ENCODE data around the gene NCL. TPM values are rescaled to one million over a fixed set of nuclear protein-coding genes. Genes with fewer than 3 reads are reported as not detected.

Gene NCL
- total and polyA plus RNA-seq, 2 of the 4 experiments (the other 2 are of a cell fraction): 267 to 289 TPM

DNA sequence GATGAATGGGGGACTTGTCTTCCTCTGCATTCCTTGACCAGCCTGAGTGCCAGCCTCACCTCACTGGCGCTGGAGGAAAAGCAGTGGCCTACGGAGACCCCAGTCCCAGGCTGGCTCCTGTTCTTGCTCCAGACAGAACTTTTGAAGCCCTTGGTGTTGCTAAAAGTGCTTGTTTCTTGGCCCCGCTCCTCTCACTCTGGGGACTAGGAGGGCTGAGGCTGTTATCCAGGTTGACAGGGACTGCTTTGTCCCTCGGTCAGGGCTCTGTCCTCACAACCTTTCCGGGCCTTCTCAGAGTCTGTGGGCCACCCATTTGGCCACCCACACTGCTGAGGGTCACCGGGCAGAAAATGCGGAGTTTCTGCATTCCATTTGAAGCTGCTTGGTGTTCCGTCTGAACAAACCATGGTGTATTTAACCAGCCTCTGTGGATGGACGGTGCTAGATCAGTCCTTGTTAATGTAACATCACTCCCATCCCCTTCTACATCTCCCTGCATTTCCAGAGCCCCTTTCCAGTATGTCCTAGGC, 43.2 kb downstream of the NCL start:
- Histone ChIP-seq H3K4me1 (ENCODE audit: control insufficient read depth, insufficient read depth, low read length) (no peaks in the 10 kb centered on the region), H2BK15ac (ENCODE audit: low read depth, low read length) (no peak overlapping the region), H3K4me3 (ENCODE audit: insufficient read depth, low read depth, low read length) (no peak overlapping the region), H3K4me2 (ENCODE audit: low read depth, low read length) (no peak overlapping the region), H2BK120ac (ENCODE audit: low read depth, low read length) (no peak overlapping the region), H3K9me3 (ENCODE audit: control insufficient read depth, insufficient read depth, low read length) (no peaks in the 10 kb centered on the region), H3K4ac (ENCODE audit: low read depth, low read length) (no peak overlapping the region), H2BK20ac (ENCODE audit: low read depth, low read length) (no peak overlapping the region), H3K27me3 (ENCODE audit: control insufficient read depth, insufficient read depth, low read length) (peaks cover 7% of the 10 kb centered on the region), H2AFZ (replicated peaks; ENCODE audit: low read length, poor library complexity) (no peak overlapping the region), H3K27ac (ENCODE audit: insufficient read depth, low read length) (no peak overlapping the region), H3K56ac (ENCODE audit: extremely low read depth, insufficient read depth, low read length) (no peak overlapping the region), H2AK5ac (ENCODE audit: low read depth, low read length) (no peak overlapping the region), H4K91ac (ENCODE audit: insufficient read depth, low read depth, low read length) (no peak overlapping the region), H3K14ac (replicated peaks; ENCODE audit: low read depth, low read length) (no peak overlapping the region), H2BK5ac (ENCODE audit: low read depth, low read length, poor library complexity, severe bottlenecking) (no peak overlapping the region), H4K8ac (ENCODE audit: low read depth in 2 of 2, low read length in 2 of 2) (no peak overlapping the region), H3K18ac (ENCODE audit: low read depth, low read length) (no peak overlapping the region), H3K9ac (ENCODE audit: low read depth, low read length) (no peak overlapping the region), H3K23ac (ENCODE audit: low read depth, low read length) (no peak overlapping the region), H3K9me1 (ENCODE audit: insufficient read depth, low read length) (no peaks in the 10 kb centered on the region; the same call in 1 of the 2 replicates), H4K5ac (ENCODE audit: low read depth, low read length) (no peak overlapping the region), H2AK9ac (replicated peaks; ENCODE audit: low read depth, low read length, poor library complexity) (no peak overlapping the region), H4K20me1 (ENCODE audit: insufficient read depth, low read length) (no peaks in the 10 kb centered on the region), H3K36me3 (ENCODE audit: control insufficient read depth, insufficient read depth, low read length) (no peaks in the 10 kb centered on the region), H3K79me1 (ENCODE audit: low read depth in 1 of 2, low read length in 2 of 2) (no peaks in the 10 kb centered on the region)
- no TSS peak for BruUV-seq (replicated peaks)
- ChIA-PET CTCF (no interaction called here), POLR2A (ENCODE audit: unreplicated experiment) (no interaction called here)
- DNase-seq (no peak), ATAC-seq (ENCODE audit: low read depth) (no peak)
- dilution Hi-C loops (cut with HindIII; ENCODE audit: low sequenced_read_pairs, unreplicated experiment): no loop called here
- TF ChIP-seq, protein P1, sequence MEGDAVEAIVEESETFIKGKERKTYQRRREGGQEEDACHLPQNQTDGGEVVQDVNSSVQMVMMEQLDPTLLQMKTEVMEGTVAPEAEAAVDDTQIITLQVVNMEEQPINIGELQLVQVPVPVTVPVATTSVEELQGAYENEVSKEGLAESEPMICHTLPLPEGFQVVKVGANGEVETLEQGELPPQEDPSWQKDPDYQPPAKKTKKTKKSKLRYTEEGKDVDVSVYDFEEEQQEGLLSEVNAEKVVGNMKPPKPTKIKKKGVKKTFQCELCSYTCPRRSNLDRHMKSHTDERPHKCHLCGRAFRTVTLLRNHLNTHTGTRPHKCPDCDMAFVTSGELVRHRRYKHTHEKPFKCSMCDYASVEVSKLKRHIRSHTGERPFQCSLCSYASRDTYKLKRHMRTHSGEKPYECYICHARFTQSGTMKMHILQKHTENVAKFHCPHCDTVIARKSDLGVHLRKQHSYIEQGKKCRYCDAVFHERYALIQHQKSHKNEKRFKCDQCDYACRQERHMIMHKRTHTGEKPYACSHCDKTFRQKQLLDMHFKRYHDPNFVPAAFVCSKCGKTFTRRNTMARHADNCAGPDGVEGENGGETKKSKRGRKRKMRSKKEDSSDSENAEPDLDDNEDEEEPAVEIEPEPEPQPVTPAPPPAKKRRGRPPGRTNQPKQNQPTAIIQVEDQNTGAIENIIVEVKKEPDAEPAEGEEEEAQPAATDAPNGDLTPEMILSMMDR (conservative IDR thresholded peaks at IDR 0.05; ENCODE audit: low read depth, low read length): no peak
- TF ChIP-seq RAD21 (IDR thresholded peaks at IDR 0.05; ENCODE audit: low read length) (no peak), CHD1 (IDR thresholded peaks at IDR 0.05; ENCODE audit: low read depth, low read length) (no peak), SMC3 (IDR thresholded peaks at IDR 0.05; ENCODE audit: low read depth, low read length) (no peak), RCOR1 (IDR thresholded peaks at IDR 0.05; ENCODE audit: insufficient replicate concordance, low read length) (no peak), MAFK (IDR thresholded peaks at IDR 0.05; ENCODE audit: low read depth, low read length) (no peak), MXI1 (IDR thresholded peaks at IDR 0.05; ENCODE audit: borderline replicate concordance, low read depth, low read length) (no peak), RFX5 (IDR thresholded peaks at IDR 0.05; ENCODE audit: low read depth, low read length) (no peak), NFE2L2 (IDR thresholded peaks at IDR 0.05; ENCODE audit: low read depth, low read length) (no peak), FOS (IDR thresholded peaks at IDR 0.05; ENCODE audit: low read depth, low read length) (no peak), MAZ (IDR thresholded peaks at IDR 0.05; ENCODE audit: borderline replicate concordance, low read depth, low read length) (no peak), BHLHE40 (IDR thresholded peaks at IDR 0.05; ENCODE audit: low read depth, low read length) (no peak), CEBPB (IDR thresholded peaks at IDR 0.05; ENCODE audit: low read depth, low read length) (no peak), POLR2A (IDR thresholded peaks at IDR 0.05; ENCODE audit: low read depth, low read length) (no peak)
- TF ChIP-seq, protein P2, sequence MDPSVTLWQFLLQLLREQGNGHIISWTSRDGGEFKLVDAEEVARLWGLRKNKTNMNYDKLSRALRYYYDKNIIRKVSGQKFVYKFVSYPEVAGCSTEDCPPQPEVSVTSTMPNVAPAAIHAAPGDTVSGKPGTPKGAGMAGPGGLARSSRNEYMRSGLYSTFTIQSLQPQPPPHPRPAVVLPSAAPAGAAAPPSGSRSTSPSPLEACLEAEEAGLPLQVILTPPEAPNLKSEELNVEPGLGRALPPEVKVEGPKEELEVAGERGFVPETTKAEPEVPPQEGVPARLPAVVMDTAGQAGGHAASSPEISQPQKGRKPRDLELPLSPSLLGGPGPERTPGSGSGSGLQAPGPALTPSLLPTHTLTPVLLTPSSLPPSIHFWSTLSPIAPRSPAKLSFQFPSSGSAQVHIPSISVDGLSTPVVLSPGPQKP (IDR thresholded peaks at IDR 0.05; ENCODE audit: borderline replicate concordance, low read depth, low read length): no peak
- TF ChIP-seq, protein P3, sequence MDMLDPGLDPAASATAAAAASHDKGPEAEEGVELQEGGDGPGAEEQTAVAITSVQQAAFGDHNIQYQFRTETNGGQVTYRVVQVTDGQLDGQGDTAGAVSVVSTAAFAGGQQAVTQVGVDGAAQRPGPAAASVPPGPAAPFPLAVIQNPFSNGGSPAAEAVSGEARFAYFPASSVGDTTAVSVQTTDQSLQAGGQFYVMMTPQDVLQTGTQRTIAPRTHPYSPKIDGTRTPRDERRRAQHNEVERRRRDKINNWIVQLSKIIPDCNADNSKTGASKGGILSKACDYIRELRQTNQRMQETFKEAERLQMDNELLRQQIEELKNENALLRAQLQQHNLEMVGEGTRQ (IDR thresholded peaks at IDR 0.05; ENCODE audit: low read depth, low read length): no peak
- 73% methylated on average over 6 of the region's 9 CpGs; no CpG with 5 or more reads in 1 of the 2 experiments for WGBS, 2 experiments (ENCODE audit: extremely low coverage in 2 of 2, insufficient read length in 1 of 2)
- in situ Hi-C loops (cut with MboI; ENCODE audit: low sequenced_read_pairs): no loop called here
- intact Hi-C loops (cut with micrococcal nuclease): no loop called here
